Measurements from ENCODE around the gene ATP6V1B1. TPM values are rescaled to one million over a fixed set of nuclear protein-coding genes. Genes with fewer than 3 reads are reported as not detected.

The ATP6V1B1 gene
- total and polyA plus RNA-seq, 2 experiments from 2014 or later, result not detected

DNA sequence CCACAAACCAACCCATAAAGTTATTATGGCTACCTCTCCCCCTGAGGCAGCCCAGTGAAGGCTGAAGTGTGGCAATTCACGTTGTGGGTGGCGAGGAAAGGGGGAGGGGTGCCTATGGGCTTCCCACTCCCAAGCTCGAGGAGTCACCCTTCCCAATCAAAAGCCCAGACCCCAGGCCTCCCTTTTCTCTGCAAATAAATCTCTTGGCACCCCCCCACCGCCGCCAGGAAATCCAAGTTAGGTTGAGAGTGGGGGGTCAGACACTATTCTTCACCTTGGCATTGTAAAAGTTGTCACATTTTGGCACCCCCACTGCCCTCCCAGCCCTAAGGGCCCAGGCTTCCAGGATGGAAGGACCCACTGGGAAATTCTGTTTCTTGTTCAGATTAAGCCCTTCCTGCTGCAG, 49.6 kb downstream of the ATP6V1B1 start:
- Histone ChIP-seq H3K4me1 (ENCODE audit: insufficient read depth) (no peaks in the 10 kb centered on the region), H2AFZ (no peak overlapping the region), H3K4me2 (no peak overlapping the region), H3F3A (replicated peaks; ENCODE audit: low read depth) (no peaks in the 10 kb centered on the region), H3K27ac (ENCODE audit: low read depth) (no peak overlapping the region), H3K79me2 (replicated peaks; ENCODE audit: insufficient read depth) (no peaks in the 10 kb centered on the region), H3K4me3 (no peak overlapping the region), H3K36me3 (ENCODE audit: insufficient read depth) (no peaks in the 10 kb centered on the region), H3K27me3 (ENCODE audit: insufficient read depth) (peaks cover under 1% of the 10 kb centered on the region; the same call in 1 of the 2 replicates), H4K20me1 (replicated peaks; ENCODE audit: insufficient read depth) (peaks cover 13% of the 10 kb centered on the region), H3K9me2 (ENCODE audit: insufficient read depth) (no peaks in the 10 kb centered on the region)
- H3K36me3 Mint-ChIP-seq (ENCODE audit: low read depth), result peaks cover 22% of the 10 kb centered on the region
- no peak for ATAC-seq
- TF ChIP-seq, protein P1, sequence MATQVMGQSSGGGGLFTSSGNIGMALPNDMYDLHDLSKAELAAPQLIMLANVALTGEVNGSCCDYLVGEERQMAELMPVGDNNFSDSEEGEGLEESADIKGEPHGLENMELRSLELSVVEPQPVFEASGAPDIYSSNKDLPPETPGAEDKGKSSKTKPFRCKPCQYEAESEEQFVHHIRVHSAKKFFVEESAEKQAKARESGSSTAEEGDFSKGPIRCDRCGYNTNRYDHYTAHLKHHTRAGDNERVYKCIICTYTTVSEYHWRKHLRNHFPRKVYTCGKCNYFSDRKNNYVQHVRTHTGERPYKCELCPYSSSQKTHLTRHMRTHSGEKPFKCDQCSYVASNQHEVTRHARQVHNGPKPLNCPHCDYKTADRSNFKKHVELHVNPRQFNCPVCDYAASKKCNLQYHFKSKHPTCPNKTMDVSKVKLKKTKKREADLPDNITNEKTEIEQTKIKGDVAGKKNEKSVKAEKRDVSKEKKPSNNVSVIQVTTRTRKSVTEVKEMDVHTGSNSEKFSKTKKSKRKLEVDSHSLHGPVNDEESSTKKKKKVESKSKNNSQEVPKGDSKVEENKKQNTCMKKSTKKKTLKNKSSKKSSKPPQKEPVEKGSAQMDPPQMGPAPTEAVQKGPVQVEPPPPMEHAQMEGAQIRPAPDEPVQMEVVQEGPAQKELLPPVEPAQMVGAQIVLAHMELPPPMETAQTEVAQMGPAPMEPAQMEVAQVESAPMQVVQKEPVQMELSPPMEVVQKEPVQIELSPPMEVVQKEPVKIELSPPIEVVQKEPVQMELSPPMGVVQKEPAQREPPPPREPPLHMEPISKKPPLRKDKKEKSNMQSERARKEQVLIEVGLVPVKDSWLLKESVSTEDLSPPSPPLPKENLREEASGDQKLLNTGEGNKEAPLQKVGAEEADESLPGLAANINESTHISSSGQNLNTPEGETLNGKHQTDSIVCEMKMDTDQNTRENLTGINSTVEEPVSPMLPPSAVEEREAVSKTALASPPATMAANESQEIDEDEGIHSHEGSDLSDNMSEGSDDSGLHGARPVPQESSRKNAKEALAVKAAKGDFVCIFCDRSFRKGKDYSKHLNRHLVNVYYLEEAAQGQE (IDR thresholded peaks at IDR 0.05; ENCODE audit: unreplicated experiment), result no peak
- TF ChIP-seq CREB1 (CRISPR knock-in tag; IDR thresholded peaks at IDR 0.05; ENCODE audit: low read depth) (no peak), POLR2AphosphoS5 (IDR thresholded peaks at IDR 0.05; ENCODE audit: low read depth) (no peak)
- TF ChIP-seq, protein P2, sequence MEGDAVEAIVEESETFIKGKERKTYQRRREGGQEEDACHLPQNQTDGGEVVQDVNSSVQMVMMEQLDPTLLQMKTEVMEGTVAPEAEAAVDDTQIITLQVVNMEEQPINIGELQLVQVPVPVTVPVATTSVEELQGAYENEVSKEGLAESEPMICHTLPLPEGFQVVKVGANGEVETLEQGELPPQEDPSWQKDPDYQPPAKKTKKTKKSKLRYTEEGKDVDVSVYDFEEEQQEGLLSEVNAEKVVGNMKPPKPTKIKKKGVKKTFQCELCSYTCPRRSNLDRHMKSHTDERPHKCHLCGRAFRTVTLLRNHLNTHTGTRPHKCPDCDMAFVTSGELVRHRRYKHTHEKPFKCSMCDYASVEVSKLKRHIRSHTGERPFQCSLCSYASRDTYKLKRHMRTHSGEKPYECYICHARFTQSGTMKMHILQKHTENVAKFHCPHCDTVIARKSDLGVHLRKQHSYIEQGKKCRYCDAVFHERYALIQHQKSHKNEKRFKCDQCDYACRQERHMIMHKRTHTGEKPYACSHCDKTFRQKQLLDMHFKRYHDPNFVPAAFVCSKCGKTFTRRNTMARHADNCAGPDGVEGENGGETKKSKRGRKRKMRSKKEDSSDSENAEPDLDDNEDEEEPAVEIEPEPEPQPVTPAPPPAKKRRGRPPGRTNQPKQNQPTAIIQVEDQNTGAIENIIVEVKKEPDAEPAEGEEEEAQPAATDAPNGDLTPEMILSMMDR (conservative IDR thresholded peaks at IDR 0.05; ENCODE audit: low read depth in 2 of 2), result no peak
- no peak overlapping the region for H3K4me3 Mint-ChIP-seq
- H3K9me3 Mint-ChIP-seq, result no peaks in the 10 kb centered on the region; the same call in 2 of the 3 replicates
- H3K4me1 Mint-ChIP-seq, result peaks cover 5% of the 10 kb centered on the region
- DNase-seq (ENCODE audit: low spot score), result no peak
- H3K27me3 Mint-ChIP-seq (ENCODE audit: insufficient read depth, low read depth, poor library complexity), result peaks cover 12% of the 10 kb centered on the region
- H3K27ac Mint-ChIP-seq, result no peak overlapping the region

DNA sequence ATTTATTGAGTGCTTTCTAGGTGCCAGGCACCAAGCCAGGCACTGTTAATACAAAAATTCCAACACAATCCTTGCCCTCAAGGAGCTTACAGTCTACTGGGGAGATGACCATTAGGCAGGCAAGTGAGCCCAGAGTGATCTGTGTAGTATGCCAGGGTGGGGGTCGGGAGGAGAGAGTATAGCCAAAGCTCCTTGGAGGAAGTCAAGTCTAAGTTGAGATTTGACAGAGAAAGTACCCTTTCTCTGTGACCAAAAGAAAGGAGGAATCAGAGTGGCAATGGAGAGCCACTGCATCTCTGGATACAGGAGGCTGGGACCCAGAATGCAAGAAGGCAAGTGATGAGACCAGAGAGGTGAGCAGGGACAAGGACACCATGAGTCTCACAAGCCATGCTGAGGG, 50.3 kb downstream of the ATP6V1B1 start:
- peaks cover 22% of the 10 kb centered on the region for H3K36me3 Mint-ChIP-seq (ENCODE audit: low read depth)
- H3K27ac Mint-ChIP-seq, result no peak overlapping the region
- no peak overlapping the region for H3K4me3 Mint-ChIP-seq
- ATAC-seq, result no peak
- peaks cover 12% of the 10 kb centered on the region for H3K27me3 Mint-ChIP-seq (ENCODE audit: insufficient read depth, low read depth, poor library complexity)
- no peak overlapping the region for H3K27ac ChIP-seq (ENCODE audit: low read depth)
- DNase-seq (ENCODE audit: low spot score), result no peak
- H3K9me3 Mint-ChIP-seq, result no peaks in the 10 kb centered on the region
- H3K9me2 ChIP-seq (ENCODE audit: insufficient read depth), result no peaks in the 10 kb centered on the region
- no peaks in the 10 kb centered on the region for H3K27me3 ChIP-seq (ENCODE audit: insufficient read depth)
- no peaks in the 10 kb centered on the region for H3K36me3 ChIP-seq (ENCODE audit: insufficient read depth)
- no peaks in the 10 kb centered on the region for H3F3A ChIP-seq (replicated peaks; ENCODE audit: low read depth)
- no peak overlapping the region for H3K4me2 ChIP-seq
- no peak overlapping the region for H3K4me3 ChIP-seq
- peaks cover 13% of the 10 kb centered on the region for H4K20me1 ChIP-seq (replicated peaks; ENCODE audit: insufficient read depth)
- no peaks in the 10 kb centered on the region for H3K4me1 ChIP-seq (ENCODE audit: insufficient read depth)
- no peaks in the 10 kb centered on the region for H3K79me2 ChIP-seq (replicated peaks; ENCODE audit: insufficient read depth)
- H2AFZ ChIP-seq, result no peak overlapping the region
- H3K4me1 Mint-ChIP-seq, result peaks cover 5% of the 10 kb centered on the region
- TF ChIP-seq, protein P3, sequence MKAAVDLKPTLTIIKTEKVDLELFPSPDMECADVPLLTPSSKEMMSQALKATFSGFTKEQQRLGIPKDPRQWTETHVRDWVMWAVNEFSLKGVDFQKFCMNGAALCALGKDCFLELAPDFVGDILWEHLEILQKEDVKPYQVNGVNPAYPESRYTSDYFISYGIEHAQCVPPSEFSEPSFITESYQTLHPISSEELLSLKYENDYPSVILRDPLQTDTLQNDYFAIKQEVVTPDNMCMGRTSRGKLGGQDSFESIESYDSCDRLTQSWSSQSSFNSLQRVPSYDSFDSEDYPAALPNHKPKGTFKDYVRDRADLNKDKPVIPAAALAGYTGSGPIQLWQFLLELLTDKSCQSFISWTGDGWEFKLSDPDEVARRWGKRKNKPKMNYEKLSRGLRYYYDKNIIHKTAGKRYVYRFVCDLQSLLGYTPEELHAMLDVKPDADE (IDR thresholded peaks at IDR 0.05), result no peak
- TF ChIP-seq, protein P1 (IDR thresholded peaks at IDR 0.05; ENCODE audit: unreplicated experiment), result no peak
- no peak for TF ChIP-seq EZH2phosphoT487 (IDR thresholded peaks at IDR 0.05; ENCODE audit: unreplicated experiment)
- no peak for TF ChIP-seq STAT1 (IDR thresholded peaks at IDR 0.05; ENCODE audit: unreplicated experiment)
- no peak for TF ChIP-seq POLR2AphosphoS5 (IDR thresholded peaks at IDR 0.05; ENCODE audit: low read depth)
- TF ChIP-seq ZNF331 (CRISPR knock-in tag; IDR thresholded peaks at IDR 0.05; ENCODE audit: low read depth), result no peak
- no peak for TF ChIP-seq JUNB (IDR thresholded peaks at IDR 0.05; ENCODE audit: unreplicated experiment)
- TF ChIP-seq, protein P2 (conservative IDR thresholded peaks at IDR 0.05; ENCODE audit: low read depth in 2 of 2), result no peak
- no peak for TF ChIP-seq NANOG (IDR thresholded peaks at IDR 0.05; ENCODE audit: borderline replicate concordance)
- TF ChIP-seq EZH2 (IDR thresholded peaks at IDR 0.05; ENCODE audit: low read depth, unreplicated experiment), result no peak
- no peak for TF ChIP-seq CREB1 (CRISPR knock-in tag; IDR thresholded peaks at IDR 0.05; ENCODE audit: low read depth)
- no peak for TF ChIP-seq ZNF114 (CRISPR knock-in tag; IDR thresholded peaks at IDR 0.05)
